Measurements from ENCODE around the gene DTX1.

GRCh38 chr12:113142886-113143332 lies 86.4 kb downstream of the DTX1 start:
- no peak for TF ChIP-seq POLR2A (IDR thresholded peaks at IDR 0.05)
- no peak for TF ChIP-seq CTCF (IDR thresholded peaks at IDR 0.05)
